ENCODE results near the gene RNF40. TPM values are rescaled to one million over a fixed set of nuclear protein-coding genes. Genes with fewer than 3 reads are reported as not detected.

RNF40 gene
- 100.0 and 115 TPM in 2 replicates for total RNA-seq

GRCh38 chr16:30761928-30762902 is at the start of gene RNF40, which contains the start of gene CFAP119:
TSS of gene RNF40 (plus strand) at chr16:30762322. CDS start at chr16:30762546, 224 bp downstream.
TSS of gene CFAP119 (minus strand) at chr16:30762062. CDS start at chr16:30761748, 314 bp downstream.
- peak; percentile 93 for DNase-seq (ENCODE audit: extremely low read depth, low read depth, low spot score)

DNA sequence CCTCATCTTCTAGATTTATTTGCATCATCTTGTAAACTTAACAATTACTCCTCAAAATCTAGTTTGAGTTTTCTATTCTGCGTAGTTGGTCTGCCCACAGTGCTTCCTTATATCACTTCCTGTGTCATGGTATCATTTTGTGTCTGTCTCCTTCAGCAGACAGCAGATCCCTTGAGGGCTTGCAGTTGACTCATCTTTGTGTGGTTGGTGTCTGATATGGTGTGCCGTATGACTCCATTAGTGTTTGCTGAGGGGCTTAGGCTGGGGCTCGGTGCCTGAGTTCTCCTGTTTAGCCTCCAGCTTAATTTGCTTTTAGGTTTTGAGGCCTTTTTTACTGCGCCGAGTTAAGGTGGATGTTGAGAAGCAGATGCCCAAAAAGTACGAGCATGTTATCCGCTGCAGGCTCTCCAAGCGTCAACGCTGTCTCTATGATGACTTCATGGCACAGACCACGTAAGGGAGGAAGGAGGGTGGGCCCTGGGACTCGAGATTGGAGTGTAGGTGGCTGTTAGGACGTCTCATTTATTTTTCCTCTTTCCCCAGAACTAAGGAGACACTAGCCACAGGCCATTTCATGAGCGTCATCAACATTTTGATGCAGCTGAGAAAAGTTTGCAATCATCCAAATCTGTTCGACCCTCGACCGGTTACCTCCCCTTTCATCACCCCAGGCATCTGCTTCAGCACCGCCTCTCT is 46.2 kb upstream of the RNF40 start:
- DNase-seq (ENCODE audit: extremely low read depth, low read depth, low spot score): no peak

DNA sequence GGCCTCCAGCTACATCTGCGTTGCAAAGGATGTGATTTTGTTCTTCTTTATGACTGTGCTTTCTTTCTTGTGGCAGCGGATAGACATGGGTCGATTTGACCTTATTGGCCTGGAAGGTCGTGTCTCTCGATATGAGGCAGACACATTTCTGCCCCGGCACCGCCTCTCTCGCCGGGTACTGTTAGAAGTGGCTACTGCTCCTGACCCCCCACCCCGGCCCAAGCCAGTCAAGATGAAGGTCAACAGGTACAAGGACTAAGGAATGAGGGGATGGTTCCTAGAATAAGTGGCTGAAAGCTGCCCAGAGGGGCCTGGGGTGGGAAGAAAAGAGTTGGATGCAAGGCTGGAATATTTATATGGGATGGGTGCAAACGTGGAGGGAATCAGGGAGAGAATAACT is 42.0 kb upstream of the RNF40 start:
- DNase-seq (ENCODE audit: extremely low read depth, low read depth, low spot score): no peak

DNA sequence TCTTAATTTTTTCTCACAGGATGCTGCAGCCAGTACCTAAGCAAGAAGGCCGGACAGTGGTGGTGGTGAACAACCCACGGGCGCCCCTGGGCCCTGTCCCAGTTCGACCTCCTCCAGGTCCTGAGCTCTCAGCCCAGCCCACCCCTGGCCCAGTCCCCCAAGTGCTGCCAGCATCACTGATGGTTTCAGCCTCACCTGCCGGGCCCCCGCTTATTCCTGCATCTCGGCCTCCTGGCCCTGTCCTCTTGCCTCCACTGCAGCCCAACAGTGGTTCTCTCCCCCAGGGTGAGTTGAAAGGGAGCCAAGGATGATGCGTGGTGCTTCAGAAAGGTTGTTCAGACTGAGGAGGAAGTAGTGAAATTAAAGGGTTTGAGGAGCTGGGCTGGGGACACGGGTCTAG is 41.4 kb upstream of the RNF40 start:
- DNase-seq (ENCODE audit: extremely low read depth, low read depth, low spot score): no peak

- DNase-seq (ENCODE audit: extremely low read depth, low read depth, low spot score): no peak
These were observed 41.0 kb upstream of the RNF40 start for GRCh38 chr16:30721167-30721566.

- no peak for DNase-seq (ENCODE audit: extremely low read depth, low read depth, low spot score)
These were observed 40.5 kb upstream of the RNF40 start for GRCh38 chr16:30721606-30722005.

DNA sequence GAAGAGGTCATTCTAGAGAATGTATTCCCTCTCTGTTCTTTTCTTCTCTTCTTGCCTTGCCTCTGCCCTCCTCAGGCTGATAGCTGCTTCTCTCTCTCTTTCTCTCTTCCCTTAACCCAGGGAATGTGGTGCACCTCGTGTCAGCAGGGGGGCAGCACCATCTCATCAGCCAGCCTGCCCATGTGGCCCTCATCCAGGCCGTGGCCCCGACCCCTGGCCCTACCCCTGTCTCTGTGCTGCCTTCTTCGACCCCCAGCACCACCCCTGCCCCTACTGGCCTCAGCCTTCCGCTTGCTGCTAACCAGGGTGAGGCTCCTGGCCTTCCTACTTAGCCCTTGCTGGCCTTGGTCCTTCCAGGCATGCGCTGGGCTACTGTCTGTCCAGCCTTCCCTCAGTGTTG is 39.7 kb upstream of the RNF40 start:
- DNase-seq (ENCODE audit: extremely low read depth, low read depth, low spot score): no peak

GRCh38 chr16:30722916-30723315 is 39.2 kb upstream of the RNF40 start:
- DNase-seq (ENCODE audit: extremely low read depth, low read depth, low spot score): no peak

GRCh38 chr16:30723725-30724355 is 38.3 kb upstream of the RNF40 start:
- DNase-seq (ENCODE audit: extremely low read depth, low read depth, low spot score): no peak

- no peak for DNase-seq (ENCODE audit: extremely low read depth, low read depth, low spot score)
These were observed 37.3 kb upstream of the RNF40 start for GRCh38 chr16:30724641-30725417.

DNA sequence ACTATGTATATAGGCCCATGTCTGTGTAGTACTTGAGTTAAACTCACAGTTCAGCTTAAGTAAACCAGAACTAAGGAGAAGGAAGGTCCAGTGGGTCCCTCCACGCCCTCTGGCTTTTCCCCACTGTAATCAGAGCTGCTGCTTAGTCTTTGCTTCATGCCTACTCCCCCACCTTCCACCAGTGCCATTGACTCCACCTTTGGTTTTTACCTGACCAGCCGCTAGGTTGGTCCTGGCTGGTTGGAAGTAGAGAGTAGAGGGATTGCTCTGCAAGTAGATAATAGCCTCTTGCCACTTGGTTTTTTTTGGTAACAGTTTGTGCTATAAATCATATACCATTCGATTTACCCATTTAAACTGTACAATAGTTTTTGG is 36.7 kb upstream of the RNF40 start:
- DNase-seq (ENCODE audit: extremely low read depth, low read depth, low spot score): no peak

- no peak for DNase-seq (ENCODE audit: extremely low read depth, low read depth, low spot score)
These were observed 33.8 kb upstream of the RNF40 start for GRCh38 chr16:30728321-30728720.

GRCh38 chr16:30728899-30729672 is 33.0 kb upstream of the RNF40 start:
- no peak for DNase-seq (ENCODE audit: extremely low read depth, low read depth, low spot score)

GRCh38 chr16:30731411-30731810 is 30.7 kb upstream of the RNF40 start:
- DNase-seq (ENCODE audit: extremely low read depth, low read depth, low spot score): no peak

DNA sequence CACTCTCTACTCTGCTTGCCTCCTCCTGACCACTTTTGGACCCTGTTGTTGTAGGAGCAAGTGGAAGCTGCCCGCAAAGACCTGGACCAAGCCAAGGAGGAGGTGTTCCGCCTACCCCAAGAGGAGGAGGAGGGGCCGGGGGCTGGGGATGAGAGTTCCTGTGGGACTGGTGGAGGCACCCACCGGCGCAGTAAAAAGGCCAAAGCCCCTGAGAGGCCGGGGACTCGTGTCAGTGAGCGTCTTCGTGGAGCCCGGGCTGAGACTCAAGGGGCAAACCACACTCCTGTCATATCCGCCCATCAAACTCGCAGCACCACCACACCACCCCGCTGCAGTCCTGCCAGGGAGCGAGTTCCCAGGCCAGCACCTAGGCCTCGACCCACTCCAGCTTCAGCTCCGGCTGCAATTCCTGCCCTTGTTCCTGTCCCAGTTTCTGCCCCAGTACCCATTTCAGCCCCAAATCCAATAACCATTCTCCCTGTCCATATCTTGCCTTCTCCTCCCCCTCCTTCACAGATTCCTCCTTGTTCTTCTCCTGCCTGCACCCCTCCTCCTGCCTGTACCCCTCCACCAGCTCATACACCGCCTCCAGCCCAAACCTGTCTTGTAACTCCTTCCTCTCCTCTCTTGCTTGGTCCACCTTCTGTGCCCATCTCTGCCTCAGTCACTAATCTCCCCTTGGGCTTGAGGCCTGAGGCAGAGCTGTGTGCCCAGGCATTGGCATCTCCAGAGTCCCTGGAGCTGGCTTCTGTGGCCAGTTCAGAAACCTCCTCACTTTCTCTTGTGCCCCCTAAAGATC is 24.9 kb upstream of the RNF40 start:
- no peak for DNase-seq (ENCODE audit: extremely low read depth, low read depth, low spot score)

DNA sequence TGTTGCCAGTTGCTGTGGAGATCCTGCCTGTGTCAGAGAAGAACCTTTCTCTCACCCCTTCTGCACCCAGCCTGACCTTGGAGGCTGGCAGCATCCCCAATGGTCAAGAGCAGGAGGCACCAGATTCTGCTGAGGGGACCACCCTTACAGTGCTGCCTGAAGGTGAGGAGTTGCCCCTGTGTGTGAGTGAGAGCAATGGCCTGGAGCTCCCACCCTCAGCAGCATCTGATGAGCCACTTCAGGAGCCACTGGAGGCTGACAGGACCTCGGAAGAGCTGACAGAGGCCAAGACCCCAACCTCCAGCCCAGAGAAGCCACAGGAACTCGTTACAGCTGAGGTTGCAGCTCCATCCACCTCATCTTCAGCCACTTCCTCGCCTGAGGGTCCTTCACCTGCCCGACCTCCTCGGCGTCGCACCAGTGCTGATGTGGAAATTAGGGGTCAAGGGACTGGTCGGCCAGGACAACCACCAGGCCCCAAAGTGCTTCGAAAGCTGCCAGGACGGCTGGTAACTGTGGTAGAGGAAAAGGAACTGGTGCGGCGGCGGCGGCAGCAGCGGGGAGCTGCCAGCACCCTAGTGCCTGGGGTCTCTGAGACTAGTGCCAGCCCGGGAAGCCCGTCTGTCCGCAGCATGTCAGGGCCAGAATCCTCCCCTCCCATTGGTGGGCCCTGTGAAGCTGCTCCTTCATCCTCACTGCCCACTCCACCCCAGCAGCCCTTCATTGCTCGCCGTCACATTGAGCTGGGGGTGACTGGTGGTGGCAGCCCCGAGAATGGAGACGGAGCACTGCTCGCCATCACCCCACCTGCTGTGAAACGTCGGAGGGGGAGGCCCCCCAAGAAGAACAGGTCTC is 24.1 kb upstream of the RNF40 start:
- no peak for DNase-seq (ENCODE audit: extremely low read depth, low read depth, low spot score)

DNA sequence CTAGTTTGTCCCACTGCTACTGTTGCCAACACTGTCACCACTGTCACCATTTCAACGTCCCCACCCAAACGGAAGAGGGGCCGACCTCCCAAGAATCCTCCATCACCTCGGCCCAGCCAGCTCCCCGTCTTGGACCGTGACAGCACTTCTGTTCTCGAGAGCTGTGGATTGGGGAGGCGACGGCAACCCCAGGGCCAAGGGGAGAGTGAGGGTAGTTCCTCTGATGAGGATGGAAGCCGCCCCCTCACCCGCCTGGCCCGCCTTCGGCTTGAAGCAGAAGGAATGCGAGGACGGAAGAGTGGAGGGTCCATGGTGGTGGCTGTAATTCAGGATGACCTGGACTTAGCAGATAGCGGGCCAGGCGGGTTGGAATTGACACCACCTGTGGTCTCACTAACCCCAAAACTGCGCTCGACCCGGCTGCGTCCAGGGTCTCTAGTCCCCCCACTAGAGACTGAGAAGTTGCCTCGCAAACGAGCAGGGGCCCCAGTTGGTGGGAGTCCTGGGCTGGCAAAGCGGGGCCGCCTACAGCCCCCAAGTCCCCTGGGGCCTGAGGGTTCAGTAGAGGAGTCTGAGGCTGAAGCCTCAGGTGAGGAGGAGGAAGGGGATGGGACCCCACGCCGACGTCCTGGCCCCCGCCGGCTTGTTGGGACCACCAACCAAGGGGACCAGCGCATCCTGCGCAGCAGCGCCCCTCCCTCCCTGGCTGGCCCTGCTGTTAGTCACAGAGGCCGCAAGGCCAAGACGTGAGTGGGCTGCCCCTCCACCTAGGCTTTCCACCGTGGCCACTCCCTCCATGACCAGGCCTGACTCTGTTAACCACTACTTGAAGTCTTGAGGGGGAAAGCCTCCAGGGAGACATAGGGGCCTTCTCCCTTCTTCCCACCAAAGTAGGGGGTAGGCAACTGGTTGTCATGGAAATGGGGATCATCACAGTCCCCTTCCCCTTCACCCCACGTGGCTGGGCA is 22.9 kb upstream of the RNF40 start:
- no peak for DNase-seq (ENCODE audit: extremely low read depth, low read depth, low spot score)
